ENCODE data around the gene PIRT. TPM values are rescaled to one million over a fixed set of nuclear protein-coding genes. Genes with fewer than 3 reads are reported as not detected.

PIRT gene
- total RNA-seq, 1 donor = not detected

DNA sequence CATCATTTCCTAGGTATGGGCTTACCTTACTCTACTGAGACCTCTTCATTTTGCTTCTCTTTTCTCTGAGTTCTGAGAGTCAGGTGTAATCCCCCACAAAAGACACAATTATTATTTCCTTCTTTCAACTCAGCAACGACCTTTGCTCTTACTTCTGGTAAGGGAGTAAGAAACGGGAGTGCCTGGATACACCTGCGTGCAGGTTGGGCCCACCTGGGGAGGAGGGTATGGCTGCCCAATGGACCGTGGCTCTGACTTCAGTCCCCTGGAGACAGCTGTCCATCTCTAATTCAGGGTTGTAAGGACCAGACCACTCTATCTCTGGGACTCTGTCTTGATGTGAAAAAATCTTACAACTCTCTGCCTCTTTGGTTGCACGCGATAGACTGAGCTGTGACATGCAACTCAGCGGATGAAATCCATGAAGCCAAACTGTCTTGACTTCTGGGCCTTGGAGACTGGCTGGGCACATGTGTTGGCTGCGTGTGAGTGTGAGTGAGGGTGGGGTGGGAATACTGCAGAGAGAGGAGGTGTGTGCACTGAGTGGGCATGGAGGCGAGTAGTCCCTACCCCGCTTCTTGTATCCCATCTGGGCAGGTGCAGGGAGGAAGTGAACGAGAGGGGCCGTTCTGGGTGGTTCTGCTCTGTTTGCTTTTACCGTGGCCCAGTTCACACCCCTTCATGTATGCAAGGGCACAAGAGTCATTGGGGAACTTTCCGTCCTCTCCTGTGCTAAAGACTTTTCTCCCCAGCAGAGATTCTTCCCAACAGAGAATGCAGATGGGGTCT lies 35.2 kb downstream of the PIRT start:
- DNase-seq (ENCODE audit: low read depth) = no peak
- no peak for TF ChIP-seq CTCF (IDR thresholded peaks at IDR 0.05; ENCODE audit: insufficient read depth, low read depth, low read length)
- H3K4me3 ChIP-seq (ENCODE audit: low read depth, low read length) = no peak overlapping the region

GRCh38 chr17:10799407-10799806 lies 38.5 kb downstream of the PIRT start:
- no peak overlapping the region for H3K4me3 ChIP-seq (ENCODE audit: low read depth, low read length)
- TF ChIP-seq CTCF (IDR thresholded peaks at IDR 0.05; ENCODE audit: insufficient read depth, low read depth, low read length) = no peak
- no peak for DNase-seq (ENCODE audit: low read depth)

DNA sequence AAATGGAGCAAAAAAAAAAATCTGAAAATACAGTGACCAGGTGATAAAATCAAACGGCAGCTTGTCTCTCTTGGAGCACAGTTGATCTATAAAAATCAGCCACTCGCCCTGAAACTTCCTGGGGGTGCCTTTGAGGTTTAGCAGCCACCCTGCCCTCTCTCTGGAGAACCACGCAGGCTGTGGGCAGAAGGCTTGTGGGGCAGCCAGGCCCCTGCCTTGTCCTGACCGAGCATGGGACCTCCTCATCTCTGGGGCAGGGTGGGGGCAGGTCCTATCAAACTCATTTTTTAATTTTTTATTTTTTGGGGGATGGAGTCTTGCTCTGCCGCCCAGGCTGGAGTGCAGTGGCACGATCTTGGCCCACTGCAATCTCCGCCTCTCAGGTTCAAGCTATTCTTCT lies 39.0 kb downstream of the PIRT start:
- TF ChIP-seq CTCF (IDR thresholded peaks at IDR 0.05; ENCODE audit: insufficient read depth, low read depth, low read length) = no peak
- DNase-seq (ENCODE audit: low read depth) = no peak
- H3K4me3 ChIP-seq (ENCODE audit: low read depth, low read length) = no peak overlapping the region

GRCh38 chr17:10798332-10798749 lies 39.5 kb downstream of the PIRT start:
- DNase-seq (ENCODE audit: low read depth) = no peak
- TF ChIP-seq CTCF (IDR thresholded peaks at IDR 0.05; ENCODE audit: insufficient read depth, low read depth, low read length) = no peak
- H3K4me3 ChIP-seq (ENCODE audit: low read depth, low read length) = no peak overlapping the region

GRCh38 chr17:10797476-10798328 lies 40.2 kb downstream of the PIRT start:
- no peak for TF ChIP-seq CTCF (IDR thresholded peaks at IDR 0.05; ENCODE audit: insufficient read depth, low read depth, low read length)
- H3K4me3 ChIP-seq (ENCODE audit: low read depth, low read length) = no peak overlapping the region
- DNase-seq (ENCODE audit: low read depth) = no peak

- no peak overlapping the region for H3K4me3 ChIP-seq (ENCODE audit: low read depth, low read length)
- DNase-seq (ENCODE audit: low read depth) = peak; percentile 9
- no peak for TF ChIP-seq CTCF (IDR thresholded peaks at IDR 0.05; ENCODE audit: insufficient read depth, low read depth, low read length)
Measured at GRCh38 chr17:10793816-10794215, 44.1 kb downstream of the PIRT start.
